HG03025 (cell line): ENCODE results near the gene STX1A.

Source experiments
- ATAC-seq: cut with Tn5 transposase; IDR thresholded peaks from one replicate; pipeline ENCODE4 v1.9.1; 2021; ENCODE audit warnings: mild to moderate bottlenecking, moderate library complexity; ENCODE audit not compliant: unreplicated experiment, low FRiP score

STX1A gene

GRCh38 chr7:73708961-73709549 is 10.4 kb downstream of the STX1A start:
- no peak for ATAC-seq

- ATAC-seq, result no peak
Measured at GRCh38 chr7:73707045-73707631, 12.3 kb downstream of the STX1A start.

- ATAC-seq, result no peak
Measured at GRCh38 chr7:73706126-73707044, 13.1 kb downstream of the STX1A start.

- no peak for ATAC-seq
Measured at GRCh38 chr7:73705551-73705920, 13.9 kb downstream of the STX1A start.

- no peak for ATAC-seq
Measured at GRCh38 chr7:73704640-73705550, 14.6 kb downstream of the STX1A start.

- no peak for ATAC-seq
Measured at GRCh38 chr7:73703757-73704639, 15.5 kb downstream of the STX1A start.

- no peak for ATAC-seq
Measured at GRCh38 chr7:73703225-73703624, 16.2 kb downstream of the STX1A start.

GRCh38 chr7:73702665-73703064 is 16.8 kb downstream of the STX1A start:
- no peak for ATAC-seq

GRCh38 chr7:73702226-73702625 is 17.2 kb downstream of the STX1A start:
- ATAC-seq, result no peak

GRCh38 chr7:73701357-73701995 is 18.0 kb downstream of the STX1A start:
- no peak for ATAC-seq

GRCh38 chr7:73700581-73701134 is 18.8 kb downstream of the STX1A start:
- ATAC-seq, result no peak

- ATAC-seq, result no peak
Measured at GRCh38 chr7:73700069-73700423, 19.4 kb downstream of the STX1A start.

- ATAC-seq, result no peak
Measured at GRCh38 chr7:73699370-73700068, 19.9 kb downstream of the STX1A start.

- ATAC-seq, result no peak
Measured at GRCh38 chr7:73698410-73698809, 21.1 kb downstream of the STX1A start.

GRCh38 chr7:73696372-73696771 is 23.1 kb downstream of the STX1A start:
- ATAC-seq, result no peak

- ATAC-seq, result no peak
Measured at GRCh38 chr7:73690646-73691045, 28.8 kb downstream of the STX1A start.

- no peak for ATAC-seq
Measured at GRCh38 chr7:73688288-73688687, 31.2 kb downstream of the STX1A start.

GRCh38 chr7:73685311-73685710 is 34.2 kb downstream of the STX1A start:
- ATAC-seq, result no peak
